ENCODE measurements around the gene SYPL2. TPM values are rescaled to one million over a fixed set of nuclear protein-coding genes. Genes with fewer than 3 reads are reported as not detected.

Gene SYPL2
- polyA plus RNA-seq, 2 of the 4 experiments (the other 2 are of a cell fraction) = 0.04 to 0.05 TPM

DNA sequence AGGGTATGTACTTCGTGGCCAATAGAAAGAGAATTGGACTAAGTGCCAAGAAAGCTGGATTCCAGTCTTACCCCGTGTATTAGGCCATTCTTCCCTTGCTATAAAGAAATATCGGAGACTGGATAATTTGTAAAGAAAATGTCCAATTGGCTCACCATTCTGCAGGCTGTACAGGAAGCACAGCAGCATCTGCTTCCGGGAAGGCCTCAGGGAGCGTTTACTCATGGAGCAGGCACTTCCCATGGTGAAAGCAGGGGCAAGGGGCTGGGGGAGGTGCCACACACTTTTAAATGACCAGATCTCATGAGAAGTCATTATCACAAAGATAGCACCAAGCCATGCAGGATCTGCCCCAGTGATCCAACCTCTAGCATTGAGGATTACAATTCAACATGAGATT is 51.0 kb downstream of the SYPL2 start:
- POLR2A ChIA-PET = no interaction called here
- ATAC-seq (no peak), FAIRE-seq (no peak)

GRCh38 chr1:109521002-109521951 is 54.9 kb downstream of the SYPL2 start:
- no peak overlapping the region for H3K27ac ChIP-seq
- ChIA-PET POLR2A (no interaction called here), CTCF (interaction anchor here (4.0 to 21.4 kb wide), 4 partner anchors 9 to 29 kb away, joined by 28 to 749 read pairs (median 138); partner anchors contain the start of genes ATXN7L2 and CYB561D1)
- ATAC-seq = no peak
- WGBS (ENCODE audit: missing lambda C conversion rate) = 58% methylated on average over 14 of the region's 14 CpGs
- H3K4me3 ChIP-seq = no peak overlapping the region
- no peak for TF ChIP-seq FOXS1 (CRISPR knock-in tag; IDR thresholded peaks at IDR 0.05)
- no peak for TF ChIP-seq NPAS2 (CRISPR knock-in tag; IDR thresholded peaks at IDR 0.05; ENCODE audit: borderline replicate concordance)
- TF ChIP-seq HOXB5 (CRISPR knock-in tag; IDR thresholded peaks at IDR 0.05) = no peak
- TF ChIP-seq CBX8 (IDR thresholded peaks at IDR 0.05) = no peak
- no peak for TF ChIP-seq JUNB (IDR thresholded peaks at IDR 0.05)
- TF ChIP-seq HOXA7 (CRISPR knock-in tag; IDR thresholded peaks at IDR 0.05) = no peak
- TF ChIP-seq EP300 (IDR thresholded peaks at IDR 0.05) = no peak
- no peak for TF ChIP-seq RAD21 (conservative IDR thresholded peaks at IDR 0.05 in 1 of 2, IDR thresholded peaks at IDR 0.05 in 1 of 2)
- no peak for TF ChIP-seq PHF8 (IDR thresholded peaks at IDR 0.05; ENCODE audit: borderline replicate concordance, low read depth)
- TF ChIP-seq, protein P1, sequence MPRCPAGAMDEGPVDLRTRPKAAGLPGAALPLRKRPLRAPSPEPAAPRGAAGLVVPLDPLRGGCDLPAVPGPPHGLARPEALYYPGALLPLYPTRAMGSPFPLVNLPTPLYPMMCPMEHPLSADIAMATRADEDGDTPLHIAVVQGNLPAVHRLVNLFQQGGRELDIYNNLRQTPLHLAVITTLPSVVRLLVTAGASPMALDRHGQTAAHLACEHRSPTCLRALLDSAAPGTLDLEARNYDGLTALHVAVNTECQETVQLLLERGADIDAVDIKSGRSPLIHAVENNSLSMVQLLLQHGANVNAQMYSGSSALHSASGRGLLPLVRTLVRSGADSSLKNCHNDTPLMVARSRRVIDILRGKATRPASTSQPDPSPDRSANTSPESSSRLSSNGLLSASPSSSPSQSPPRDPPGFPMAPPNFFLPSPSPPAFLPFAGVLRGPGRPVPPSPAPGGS (IDR thresholded peaks at IDR 0.05) = no peak
- no peak for TF ChIP-seq ZNF302 (CRISPR knock-in tag; IDR thresholded peaks at IDR 0.05)
- no peak for TF ChIP-seq TP53 (CRISPR knock-in tag; IDR thresholded peaks at IDR 0.05)
- no peak for TF ChIP-seq TFCP2L1 (CRISPR knock-in tag; IDR thresholded peaks at IDR 0.05)
- TF ChIP-seq, protein P2, sequence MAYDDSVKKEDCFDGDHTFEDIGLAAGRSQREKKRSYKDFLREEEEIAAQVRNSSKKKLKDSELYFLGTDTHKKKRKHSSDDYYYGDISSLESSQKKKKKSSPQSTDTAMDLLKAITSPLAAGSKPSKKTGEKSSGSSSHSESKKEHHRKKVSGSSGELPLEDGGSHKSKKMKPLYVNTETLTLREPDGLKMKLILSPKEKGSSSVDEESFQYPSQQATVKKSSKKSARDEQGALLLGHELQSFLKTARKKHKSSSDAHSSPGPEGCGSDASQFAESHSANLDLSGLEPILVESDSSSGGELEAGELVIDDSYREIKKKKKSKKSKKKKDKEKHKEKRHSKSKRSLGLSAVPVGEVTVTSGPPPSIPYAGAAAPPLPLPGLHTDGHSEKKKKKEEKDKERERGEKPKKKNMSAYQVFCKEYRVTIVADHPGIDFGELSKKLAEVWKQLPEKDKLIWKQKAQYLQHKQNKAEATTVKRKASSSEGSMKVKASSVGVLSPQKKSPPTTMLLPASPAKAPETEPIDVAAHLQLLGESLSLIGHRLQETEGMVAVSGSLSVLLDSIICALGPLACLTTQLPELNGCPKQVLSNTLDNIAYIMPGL (CRISPR knock-in tag; IDR thresholded peaks at IDR 0.05; ENCODE audit: borderline replicate concordance) = no peak
- TF ChIP-seq ESRRA (IDR thresholded peaks at IDR 0.05; ENCODE audit: borderline replicate concordance, low read length) = no peak
- no peak for TF ChIP-seq KDM1A (IDR thresholded peaks at IDR 0.05; ENCODE audit: low read depth)
- TF ChIP-seq RFX5 (IDR thresholded peaks at IDR 0.05) = no peak
- H3K4me1 ChIP-seq = no peaks in the 10 kb centered on the region
- peaks cover 2% of the 10 kb centered on the region; the same call in 1 of the 3 replicates for H3K9me3 ChIP-seq
- DNase-seq (ENCODE audit: low read depth in 1 of 2, low spot score in 1 of 2) = no peak
- FAIRE-seq = no peak
- H3K4me2 ChIP-seq = no peak overlapping the region

More for the DNA sequence above, 51.0 kb downstream of the SYPL2 start:
- CTCF ChIA-PET = interaction anchor here (1.5 to 16.9 kb wide), 3 partner anchors 13 to 25 kb away, joined by 4 to 232 read pairs (median 28); partner anchors contain the start of gene CYB561D1
- H3K4me1 ChIP-seq = no peaks in the 10 kb centered on the region
- no peak overlapping the region for H3K4me2 ChIP-seq
- WGBS (ENCODE audit: missing lambda C conversion rate) = 60% methylated on average over 5 of the region's 5 CpGs
- no peak overlapping the region for H3K27ac ChIP-seq
- no peak for TF ChIP-seq BHLHE40 (IDR thresholded peaks at IDR 0.05; ENCODE audit: low read depth, low read length)
- no peak for DNase-seq (ENCODE audit: low read depth in 1 of 2, low spot score in 1 of 2)
- H3K4me3 ChIP-seq = no peak overlapping the region
- no peaks in the 10 kb centered on the region for H3K9me3 ChIP-seq

DNA sequence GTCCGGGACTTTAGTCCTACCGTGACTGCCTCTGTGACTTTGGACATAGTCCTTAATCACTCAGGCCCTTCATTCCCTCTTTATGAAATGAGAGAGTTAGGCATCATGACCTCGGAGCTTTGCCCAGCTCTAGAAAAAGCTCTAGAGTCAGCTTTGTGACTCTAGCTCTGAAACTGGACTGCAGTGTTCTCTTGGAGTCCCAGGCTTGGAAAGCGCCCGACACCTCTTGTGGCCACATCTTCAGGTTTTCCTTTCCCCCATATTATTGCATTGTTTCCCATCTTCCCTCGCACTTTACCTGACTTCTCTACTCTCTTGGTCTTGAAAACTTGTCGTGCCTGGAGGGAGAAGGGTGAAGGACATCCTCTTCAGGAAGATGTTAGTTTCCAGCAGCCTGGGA is 55.7 kb downstream of the SYPL2 start:
- H3K4me2 ChIP-seq = no peak overlapping the region
- H3K4me1 ChIP-seq = no peaks in the 10 kb centered on the region
- H3K9me3 ChIP-seq = peaks cover 2% of the 10 kb centered on the region; the same call in 1 of the 3 replicates
- no peak for FAIRE-seq
- WGBS (ENCODE audit: missing lambda C conversion rate) = 68% methylated on average over 7 of the region's 7 CpGs
- ChIA-PET CTCF (interaction anchor here (4.0 to 21.4 kb wide), 2 partner anchors 11 to 30 kb away, joined by 44 to 749 read pairs; partner anchors contain the start of genes ATXN7L2 and CYB561D1), POLR2A (no interaction called here)
- no peak for ATAC-seq
- no peak overlapping the region for H3K4me3 ChIP-seq
- DNase-seq (ENCODE audit: low read depth in 1 of 2, low spot score in 1 of 2) = no peak
- TF ChIP-seq ZFP36 (IDR thresholded peaks at IDR 0.05; ENCODE audit: borderline replicate concordance, partially characterized antibody) (no peak), HEYL (CRISPR knock-in tag; IDR thresholded peaks at IDR 0.05) (no peak), TFCP2L1 (CRISPR knock-in tag; IDR thresholded peaks at IDR 0.05) (no peak), NR3C1 (IDR thresholded peaks at IDR 0.05) (no peak), CBX2 (IDR thresholded peaks at IDR 0.05; ENCODE audit: borderline replicate concordance, low read depth) (no peak), BHLHE40 (IDR thresholded peaks at IDR 0.05; ENCODE audit: low read depth, low read length) (no peak), RARB (CRISPR knock-in tag; IDR thresholded peaks at IDR 0.05) (no peak), HOXB13 (CRISPR knock-in tag; IDR thresholded peaks at IDR 0.05; ENCODE audit: low read depth) (no peak), EP300 (IDR thresholded peaks at IDR 0.05) (no peak), KDM1A (IDR thresholded peaks at IDR 0.05; ENCODE audit: low read depth) (no peak), CHD4 (IDR thresholded peaks at IDR 0.05; ENCODE audit: borderline replicate concordance) (no peak), POLR2A (IDR thresholded peaks at IDR 0.05; ENCODE audit: low read length) (no peak), CBX8 (IDR thresholded peaks at IDR 0.05) (no peak), ZNF302 (CRISPR knock-in tag; IDR thresholded peaks at IDR 0.05) (no peak)
- TF ChIP-seq, protein P3, sequence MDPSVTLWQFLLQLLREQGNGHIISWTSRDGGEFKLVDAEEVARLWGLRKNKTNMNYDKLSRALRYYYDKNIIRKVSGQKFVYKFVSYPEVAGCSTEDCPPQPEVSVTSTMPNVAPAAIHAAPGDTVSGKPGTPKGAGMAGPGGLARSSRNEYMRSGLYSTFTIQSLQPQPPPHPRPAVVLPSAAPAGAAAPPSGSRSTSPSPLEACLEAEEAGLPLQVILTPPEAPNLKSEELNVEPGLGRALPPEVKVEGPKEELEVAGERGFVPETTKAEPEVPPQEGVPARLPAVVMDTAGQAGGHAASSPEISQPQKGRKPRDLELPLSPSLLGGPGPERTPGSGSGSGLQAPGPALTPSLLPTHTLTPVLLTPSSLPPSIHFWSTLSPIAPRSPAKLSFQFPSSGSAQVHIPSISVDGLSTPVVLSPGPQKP (IDR thresholded peaks at IDR 0.05; ENCODE audit: low read depth, low read length) = no peak
- no peak overlapping the region for H3K27ac ChIP-seq
